ENCODE results near the gene ZCCHC9.

ZCCHC9 gene

DNA sequence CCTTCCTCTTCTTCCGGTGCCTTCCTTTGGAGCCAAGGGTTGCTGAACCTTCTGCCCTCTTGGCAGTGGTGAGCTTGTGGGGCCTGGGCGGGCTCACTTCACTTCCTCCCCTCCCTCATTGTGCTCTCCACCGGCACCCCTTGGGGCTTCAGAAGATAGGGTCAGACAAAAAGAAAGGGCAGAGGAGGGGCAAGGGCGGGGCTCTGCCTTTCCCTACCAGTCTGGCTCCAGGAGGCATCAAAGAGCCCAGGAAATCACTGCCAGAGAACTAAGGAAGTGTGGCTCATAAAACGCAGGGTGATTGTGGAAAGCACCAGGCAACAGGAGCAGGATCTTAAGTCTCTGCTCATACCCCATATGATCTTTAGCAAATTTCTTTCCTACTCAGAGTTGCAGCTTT is 57.7 kb downstream of the ZCCHC9 start:
- DNase-seq (ENCODE audit: low spot score) = no peak

DNA sequence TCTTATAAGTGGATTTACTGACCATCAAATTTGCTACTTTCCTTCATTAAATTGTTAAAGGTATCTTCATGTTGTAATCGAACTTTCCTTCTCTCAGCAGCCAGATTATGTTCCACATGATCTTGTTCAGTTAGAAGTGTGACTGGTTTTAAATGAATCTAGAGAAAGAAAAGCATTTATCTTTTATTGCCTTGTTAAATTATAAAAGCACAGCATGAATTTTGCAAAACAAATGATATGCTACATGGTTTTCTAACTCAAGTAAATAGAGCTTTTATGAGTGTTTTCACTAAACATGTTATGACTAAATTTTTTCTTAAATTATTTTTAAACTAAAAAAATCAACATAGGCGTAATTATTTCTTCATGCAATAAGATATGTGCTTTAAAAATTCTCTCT is 58.5 kb downstream of the ZCCHC9 start:
- DNase-seq (ENCODE audit: low spot score) = no peak

DNA sequence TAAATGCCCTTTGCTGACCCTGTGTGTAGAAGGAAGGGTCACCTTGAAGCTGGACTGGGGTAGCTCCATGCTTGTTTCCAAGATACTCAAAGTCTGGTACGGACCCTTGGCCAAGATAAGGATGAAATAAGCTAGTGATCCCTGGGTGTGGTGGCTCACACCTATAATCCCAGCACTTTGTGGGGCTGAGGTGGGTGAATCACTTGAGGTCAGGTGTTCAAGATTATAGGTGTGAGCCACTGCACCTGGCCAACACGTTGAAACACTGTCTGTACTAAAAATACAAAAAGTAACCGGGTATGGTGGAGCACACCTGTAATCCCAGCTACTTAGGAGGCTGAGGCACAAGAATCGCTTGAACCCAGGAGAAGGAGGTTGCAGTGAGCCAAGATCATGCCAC is 59.3 kb downstream of the ZCCHC9 start:
- no peak for DNase-seq (ENCODE audit: low spot score)

DNA sequence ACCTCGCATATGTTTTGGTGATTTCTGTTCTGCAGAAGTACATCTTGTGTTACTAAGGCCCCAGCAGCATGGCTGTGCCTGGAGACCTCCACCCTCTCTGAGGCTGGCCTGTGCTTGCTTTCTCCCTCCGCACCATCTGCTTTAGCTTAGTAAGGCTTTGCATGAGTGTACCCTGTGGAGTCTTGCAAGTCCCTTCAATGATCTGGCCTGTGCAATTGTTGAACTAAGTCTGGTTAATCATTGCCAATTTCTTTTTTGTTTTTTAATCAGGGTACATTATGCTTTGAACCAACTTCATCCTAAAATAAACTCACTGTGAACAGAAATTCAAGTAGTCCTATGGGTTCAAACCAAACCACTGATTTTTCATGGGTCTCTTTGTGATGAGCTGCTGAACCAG is 60.2 kb downstream of the ZCCHC9 start:
- no peak for DNase-seq (ENCODE audit: low spot score)

Measured in AG08396 (cell line).